NCI-H2171 (cell line): ENCODE results near the gene TLE4.
"Not testable (repeated sequence)": the region's sequence is repeated elsewhere in the genome, so short reads cannot be mapped to it uniquely, and the experiment has no call there.

Experiments used
- DNase-seq: peaks from one replicate; lab custom pipeline; 2025; lab: John Stamatoyannopoulos, UW

TLE4 gene

DNA sequence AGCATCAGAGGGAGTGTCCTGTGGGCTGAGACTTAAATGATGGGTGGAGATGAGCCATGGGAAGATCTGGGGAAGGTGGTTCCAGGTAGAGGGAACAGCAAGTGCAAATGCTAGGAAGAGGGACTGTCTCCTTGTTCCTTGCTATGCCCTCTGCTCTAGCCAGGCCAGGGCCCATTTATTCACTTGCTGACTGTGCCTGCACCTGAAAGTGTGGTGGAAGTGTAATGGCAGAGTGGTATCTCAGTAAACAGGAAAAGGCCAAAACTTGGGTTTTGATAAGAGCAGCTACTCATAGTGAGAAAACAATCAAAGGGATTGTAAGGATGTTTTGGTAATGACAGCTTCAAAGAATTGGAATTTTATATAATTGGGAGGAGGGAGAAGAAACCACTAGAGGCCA lies 32.4 kb downstream of the TLE4 start:
- DNase-seq: no peak

- no peak for DNase-seq
Observed at GRCh38 chr9:79604921-79605562, 33.3 kb downstream of the TLE4 start.

GRCh38 chr9:79606529-79606928 lies 34.8 kb downstream of the TLE4 start:
- DNase-seq: not testable (repeated sequence)

GRCh38 chr9:79609468-79610018 lies 37.8 kb downstream of the TLE4 start:
- DNase-seq: no peak

DNA sequence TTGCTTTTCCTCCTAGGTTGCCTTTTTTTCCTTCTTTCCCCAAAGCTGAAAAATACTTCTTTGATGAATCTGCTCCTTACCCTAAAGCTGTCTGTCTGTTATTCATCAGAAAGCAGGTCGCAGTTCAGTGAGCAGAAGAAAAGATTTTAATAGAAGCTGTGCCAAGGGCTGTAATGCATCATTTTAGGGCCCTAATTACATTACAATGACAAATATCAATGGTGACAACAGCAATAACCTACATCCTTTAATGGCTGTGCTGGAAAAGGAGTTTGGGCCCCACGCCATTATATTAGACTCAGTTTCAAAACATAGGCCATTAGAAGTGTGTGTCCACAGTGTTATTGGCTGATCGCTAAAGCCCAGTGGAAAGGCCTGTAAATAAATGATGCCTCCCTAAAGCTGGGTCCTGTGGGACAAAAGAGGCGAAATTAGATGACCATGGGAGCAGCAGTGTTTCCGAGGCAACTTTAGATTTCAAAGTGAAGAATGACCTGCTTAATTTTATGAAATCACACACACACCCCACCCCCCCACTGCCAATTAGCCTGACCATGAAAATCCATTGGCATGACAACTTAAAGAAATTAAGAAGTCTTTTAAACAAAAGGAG lies 38.4 kb downstream of the TLE4 start:
- no peak for DNase-seq

DNA sequence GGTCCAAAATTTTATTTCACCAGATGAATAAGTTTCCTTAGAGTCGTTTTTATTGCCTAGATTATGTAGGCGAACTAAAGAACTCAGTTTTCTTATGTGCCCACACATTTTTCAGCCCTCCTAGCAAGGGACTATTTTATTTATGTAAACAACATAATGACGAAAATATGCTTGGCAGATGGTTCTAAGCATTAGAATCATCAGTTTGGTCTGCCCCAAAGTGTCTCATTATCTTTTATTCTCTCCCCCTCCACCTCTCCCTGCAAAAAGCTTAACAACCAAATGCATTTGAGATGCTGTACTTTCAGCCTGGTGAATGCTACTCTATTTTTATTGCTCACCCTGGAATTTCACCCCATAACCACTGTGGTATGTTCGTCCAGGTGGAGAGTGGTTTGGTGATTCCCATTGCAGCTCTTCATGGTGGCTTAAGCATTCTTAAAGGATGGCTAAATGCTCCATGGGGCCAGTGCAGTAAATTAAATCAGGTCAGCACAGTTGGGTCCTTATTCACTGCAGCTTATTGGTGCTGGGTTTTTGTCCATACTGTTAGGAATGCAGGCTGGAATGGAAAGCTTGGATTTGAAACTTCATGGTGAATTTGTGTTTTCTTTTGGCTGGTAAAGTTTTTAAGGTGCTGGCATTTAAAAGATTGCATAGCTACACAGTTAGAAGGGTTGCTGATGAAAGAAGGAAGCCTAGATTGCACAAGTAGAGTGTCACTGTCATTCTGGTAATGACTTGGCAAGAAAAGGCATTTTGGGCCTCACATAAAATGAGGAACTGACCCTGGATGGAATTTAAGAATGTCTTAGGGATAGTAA lies 39.2 kb downstream of the TLE4 start:
- DNase-seq: no peak

DNA sequence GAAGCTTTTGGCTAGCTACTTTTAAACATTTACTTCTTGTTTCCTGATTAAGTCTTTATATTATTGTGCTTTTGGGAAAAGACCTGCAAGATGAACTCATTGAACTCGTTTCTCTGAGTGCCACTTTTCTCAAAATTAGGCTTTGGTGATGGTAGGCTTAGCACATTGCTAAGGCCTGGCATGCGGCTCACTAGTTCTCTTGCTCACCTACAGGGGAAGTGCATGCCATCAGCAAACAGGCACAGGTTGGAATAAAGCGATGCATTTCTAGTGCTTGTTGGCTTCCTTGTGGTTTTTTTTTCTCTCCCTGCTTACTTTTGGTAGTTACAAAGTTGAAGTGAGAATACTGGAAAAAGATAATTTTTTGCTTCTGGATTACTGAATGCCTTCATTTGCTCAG lies 41.4 kb downstream of the TLE4 start:
- no peak for DNase-seq

- DNase-seq: no peak
Observed at GRCh38 chr9:79615038-79615437, 43.3 kb downstream of the TLE4 start.

DNA sequence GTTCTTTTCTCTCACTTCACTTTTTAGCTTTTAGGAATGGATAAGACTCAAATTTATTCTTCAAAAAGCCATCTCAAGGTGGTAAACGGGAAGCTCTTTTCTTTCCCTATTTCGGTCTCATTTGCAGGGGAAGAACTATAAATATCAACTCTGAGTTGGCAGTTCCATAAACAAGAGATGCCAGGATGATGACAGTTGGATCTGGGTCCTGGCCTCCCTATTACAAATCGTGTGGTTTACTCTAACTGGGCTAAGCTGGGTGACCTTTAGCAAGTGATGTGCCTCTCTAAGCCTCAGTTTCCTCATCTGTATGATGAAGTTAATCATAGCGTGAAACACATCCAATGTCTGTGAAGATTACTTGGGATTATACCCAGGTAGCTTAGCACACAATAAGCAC lies 44.2 kb downstream of the TLE4 start:
- DNase-seq: no peak

DNA sequence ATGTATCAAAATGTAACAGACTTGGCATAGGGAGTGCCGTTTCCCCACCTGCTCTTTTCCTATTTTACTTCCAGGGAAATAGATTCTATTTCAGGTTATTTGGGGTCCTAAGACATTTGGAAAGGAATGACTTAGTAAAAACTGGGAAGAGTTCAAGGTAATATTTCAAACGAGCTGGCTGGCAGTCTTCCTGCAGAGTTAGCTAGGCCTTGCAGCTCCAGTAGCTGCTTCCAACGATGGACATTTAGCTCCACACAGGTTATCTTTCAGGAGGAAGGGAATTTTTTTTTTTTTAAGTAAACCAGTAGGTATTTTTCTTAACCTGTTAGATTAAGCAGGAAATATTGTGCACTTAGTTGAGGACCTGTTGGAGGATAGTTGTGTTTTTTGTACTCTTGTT lies 45.2 kb downstream of the TLE4 start:
- no peak for DNase-seq

GRCh38 chr9:79617395-79617794 lies 45.6 kb downstream of the TLE4 start:
- no peak for DNase-seq

DNA sequence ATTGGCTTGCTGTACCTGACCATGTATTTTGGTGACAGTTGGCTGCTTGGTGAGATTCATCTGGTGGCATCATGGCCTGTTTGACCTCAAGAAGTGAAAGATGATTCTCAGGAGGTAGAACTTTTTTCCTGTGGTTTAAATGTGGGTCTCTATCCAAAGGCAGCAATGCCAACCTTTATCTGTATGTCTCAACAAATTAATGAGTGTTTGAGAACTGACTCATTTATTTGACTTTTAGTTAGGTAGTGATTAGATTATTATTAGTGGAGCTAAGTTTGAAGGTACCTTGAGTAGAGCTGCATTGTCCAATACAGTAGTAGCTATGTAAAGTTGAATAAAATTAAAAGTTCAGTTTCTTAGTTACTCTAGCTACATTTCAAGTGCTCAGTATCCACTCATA lies 48.2 kb downstream of the TLE4 start:
- no peak for DNase-seq

DNA sequence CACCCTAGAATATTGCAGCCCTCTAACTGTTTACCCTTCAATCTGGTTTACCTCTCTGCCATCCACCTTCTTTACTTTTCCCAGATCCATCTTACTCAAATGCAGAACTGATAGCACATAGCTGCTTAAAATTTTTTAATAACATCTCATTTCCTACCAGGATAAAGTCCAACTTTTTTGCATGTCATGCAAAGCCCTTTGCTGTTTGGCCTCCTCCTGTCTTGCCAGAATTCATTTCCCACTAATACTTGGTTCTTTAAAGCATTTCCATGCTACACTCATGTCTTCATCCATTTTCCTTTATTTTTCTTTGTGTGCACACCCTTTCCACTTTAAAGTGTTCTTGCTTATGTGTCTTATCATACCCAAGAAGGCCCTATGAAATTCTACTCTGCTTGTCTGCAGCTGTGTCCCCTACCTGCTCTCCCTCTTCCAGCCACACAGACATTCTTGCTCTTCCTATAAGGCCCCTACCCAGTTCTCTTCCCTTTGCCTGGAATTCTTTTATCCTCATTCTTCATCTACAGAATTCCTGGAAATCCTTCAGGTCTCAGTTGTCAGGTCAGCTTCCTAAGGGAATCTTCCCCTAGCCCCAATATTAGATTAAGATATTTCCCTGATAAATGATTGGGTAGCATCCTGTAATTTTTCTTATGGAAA lies 50.3 kb downstream of the TLE4 start:
- no peak for DNase-seq

DNA sequence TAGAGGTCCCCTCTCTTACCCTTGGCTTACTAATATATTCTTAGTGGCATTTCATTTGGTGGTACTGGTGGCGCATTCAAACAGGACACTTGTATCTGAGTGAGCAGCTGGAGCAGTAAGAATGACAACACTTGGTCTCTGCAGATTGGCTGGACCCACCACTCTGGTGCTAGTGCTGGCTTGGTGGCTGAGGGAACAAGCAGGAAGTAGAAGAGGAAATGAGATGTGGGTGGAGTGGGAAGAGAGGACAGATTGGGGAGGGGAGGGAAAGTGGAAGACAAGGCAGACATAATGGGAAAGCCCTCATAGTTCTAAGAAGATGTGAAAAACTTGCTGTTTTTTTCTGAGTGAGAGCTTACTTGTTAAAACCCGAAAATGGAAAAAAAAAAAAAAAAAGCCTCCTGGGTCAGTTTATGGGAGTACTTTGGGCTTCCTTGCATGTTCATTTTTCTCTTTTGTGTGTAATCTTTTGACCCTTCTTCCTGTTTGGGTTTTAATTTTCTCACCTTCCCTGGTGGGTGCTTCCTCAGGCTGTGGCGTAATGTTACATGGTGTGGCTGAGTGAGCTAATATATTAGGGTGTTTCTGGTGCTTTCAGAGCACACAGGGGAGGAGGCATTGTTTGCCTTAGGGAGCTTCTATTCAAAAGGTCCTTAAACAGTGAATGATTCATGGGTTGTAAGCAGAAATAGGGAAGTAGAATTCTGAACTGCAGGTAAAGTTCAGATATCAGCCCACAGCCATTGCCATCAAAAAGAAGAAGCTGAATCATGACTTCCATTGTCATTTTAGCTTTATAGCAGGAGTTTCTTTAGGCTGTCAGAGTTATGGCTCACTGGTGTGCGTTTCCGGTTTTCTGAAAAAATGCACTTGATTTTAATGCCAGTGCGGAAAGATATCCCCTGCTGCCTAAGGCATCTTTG lies 52.3 kb downstream of the TLE4 start:
- DNase-seq: no peak

- DNase-seq: no peak
Observed at GRCh38 chr9:79629721-79630120, 58.0 kb downstream of the TLE4 start.

GRCh38 chr9:79630521-79631403 lies 59.0 kb downstream of the TLE4 start:
- no peak for DNase-seq

DNA sequence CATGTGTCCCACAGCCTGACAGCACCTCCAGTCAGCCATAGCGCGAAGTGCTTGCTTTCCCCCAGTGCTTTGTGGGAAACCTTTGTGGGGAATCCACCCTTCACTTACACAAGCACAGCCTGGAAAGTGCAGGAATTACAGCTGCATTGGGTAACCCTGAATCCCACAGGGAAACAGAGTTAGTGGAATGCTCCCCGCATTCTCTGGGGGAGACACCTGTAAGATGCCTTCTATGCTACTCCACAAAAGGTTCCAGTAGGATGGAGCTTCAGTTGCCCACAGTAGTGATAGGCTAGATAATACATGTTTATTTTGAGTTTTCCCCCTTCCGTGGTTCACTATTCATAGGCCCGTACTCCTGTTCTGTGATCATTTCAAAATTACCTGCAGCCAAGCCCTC lies 60.3 kb downstream of the TLE4 start:
- no peak for DNase-seq

GRCh38 chr9:79632705-79633104 lies 60.9 kb downstream of the TLE4 start:
- no peak for DNase-seq

GRCh38 chr9:79633558-79633957 lies 61.8 kb downstream of the TLE4 start:
- DNase-seq: no peak

GRCh38 chr9:79637177-79637925 lies 65.6 kb downstream of the TLE4 start:
- DNase-seq: no peak
